HG03571 (cell line): ENCODE data around the gene MAT2B.

ENCODE experiments used
- ATAC-seq: cut with Tn5 transposase; IDR thresholded peaks from one replicate; pipeline ENCODE4 v1.9.1; 2021; ENCODE audit not compliant: unreplicated experiment

The MAT2B gene

GRCh38 chr5:163505368-163506094 is at the start of gene MAT2B:
Gene MAT2B, plus strand, starts transcription at chr5:163505619. Its CDS starts 68 bp downstream, at chr5:163505687.
- ATAC-seq = peak; percentile 91

DNA sequence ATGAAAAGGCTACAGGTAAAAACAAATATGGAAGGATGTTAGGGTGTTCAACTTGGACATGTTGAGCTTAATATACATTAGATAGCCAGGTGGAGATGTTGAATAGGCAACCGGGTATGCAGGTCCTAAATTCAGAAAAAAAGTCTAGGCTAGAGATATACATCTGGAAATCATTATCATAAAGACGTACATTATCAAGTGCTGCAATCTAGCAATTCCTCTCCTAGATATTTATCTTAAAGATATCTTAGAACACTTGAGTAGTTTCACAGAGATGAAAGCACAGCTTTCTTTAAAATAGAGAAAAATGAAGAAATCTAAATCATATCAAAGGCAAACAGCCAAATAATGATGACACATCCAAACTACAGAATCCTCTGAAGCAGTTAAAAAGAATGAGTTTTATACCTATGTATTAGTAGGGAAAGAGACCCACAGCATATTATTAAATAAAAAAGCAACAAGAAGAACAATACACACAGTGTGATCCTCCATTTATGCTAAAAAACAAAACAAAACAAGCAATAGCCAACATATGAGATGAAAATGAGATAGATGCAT is 49.3 kb upstream of the MAT2B start:
- no peak for ATAC-seq

GRCh38 chr5:163456840-163457239 is 48.6 kb upstream of the MAT2B start:
- no peak for ATAC-seq

GRCh38 chr5:163458778-163459385 is 46.5 kb upstream of the MAT2B start:
- no peak for ATAC-seq

DNA sequence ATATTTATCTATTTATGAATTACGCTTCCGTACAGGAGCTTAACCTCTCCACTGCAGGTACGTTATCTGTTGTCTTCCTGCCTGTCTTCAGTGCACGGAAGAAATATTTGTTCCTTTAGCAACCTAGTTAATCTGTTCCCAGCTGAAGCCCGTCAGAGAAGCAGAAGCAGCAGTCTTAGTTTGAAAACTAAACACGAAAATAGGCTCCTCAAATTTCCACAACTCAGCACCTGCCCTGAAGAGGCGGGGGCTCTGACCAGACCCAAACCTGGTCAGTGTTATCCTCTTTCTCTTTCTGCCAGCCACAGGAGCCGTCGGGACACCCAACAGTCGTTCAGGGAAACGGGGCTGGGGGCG is 46.0 kb upstream of the MAT2B start:
- ATAC-seq = peak; percentile 1

DNA sequence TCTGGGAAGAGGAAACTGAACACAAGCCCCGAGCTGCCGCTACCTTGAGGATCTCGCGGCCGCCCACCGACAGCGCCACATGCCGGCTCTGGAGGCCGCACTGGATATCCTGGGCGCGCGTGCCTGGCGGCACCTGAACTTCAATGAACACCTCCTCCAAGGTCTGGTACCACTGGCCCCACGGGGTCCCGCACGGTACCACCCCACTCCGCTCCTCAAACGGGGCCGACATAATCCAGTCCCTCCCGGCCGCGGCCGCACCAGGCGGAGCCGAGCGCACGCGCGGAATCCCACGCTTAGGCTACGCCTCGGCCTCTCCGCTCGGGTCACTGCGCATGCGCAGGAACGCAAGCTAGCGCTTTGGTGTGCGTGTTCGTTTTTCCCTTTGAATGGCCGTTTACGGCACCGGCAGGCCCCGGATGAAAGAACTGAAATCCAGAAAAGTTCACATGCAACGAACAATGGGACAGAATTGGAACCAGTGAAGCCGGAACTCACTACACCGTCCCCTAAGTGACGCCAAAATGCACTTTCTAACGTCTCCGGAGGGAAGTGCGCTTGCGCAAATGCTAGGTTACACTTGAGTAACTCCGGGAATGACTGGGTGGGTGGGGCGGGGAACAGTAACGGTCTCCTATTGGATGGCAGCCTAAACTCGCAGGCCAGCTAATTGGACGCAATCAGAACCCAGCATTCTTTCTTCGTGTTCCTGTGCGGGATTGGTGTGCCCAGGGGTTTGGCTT is 45.4 kb upstream of the MAT2B start, which contains the start of gene NUDCD2:
Gene NUDCD2, minus strand, starts transcription at position 284 of the 743 bp plus-strand sequence. Its CDS starts 52 bp downstream, at position 232.
- peak; percentile 84 for ATAC-seq

- no peak for ATAC-seq
Observed at GRCh38 chr5:163460562-163461171, 44.8 kb upstream of the MAT2B start, which contains the start of gene HMMR. Gene HMMR, plus strand, starts transcription at chr5:163460632. Its CDS starts 61 bp downstream, at chr5:163460693.

- ATAC-seq = no peak
Observed at GRCh38 chr5:163463063-163463435, 42.4 kb upstream of the MAT2B start.

GRCh38 chr5:163467682-163468081 is 37.7 kb upstream of the MAT2B start:
- ATAC-seq = no peak

DNA sequence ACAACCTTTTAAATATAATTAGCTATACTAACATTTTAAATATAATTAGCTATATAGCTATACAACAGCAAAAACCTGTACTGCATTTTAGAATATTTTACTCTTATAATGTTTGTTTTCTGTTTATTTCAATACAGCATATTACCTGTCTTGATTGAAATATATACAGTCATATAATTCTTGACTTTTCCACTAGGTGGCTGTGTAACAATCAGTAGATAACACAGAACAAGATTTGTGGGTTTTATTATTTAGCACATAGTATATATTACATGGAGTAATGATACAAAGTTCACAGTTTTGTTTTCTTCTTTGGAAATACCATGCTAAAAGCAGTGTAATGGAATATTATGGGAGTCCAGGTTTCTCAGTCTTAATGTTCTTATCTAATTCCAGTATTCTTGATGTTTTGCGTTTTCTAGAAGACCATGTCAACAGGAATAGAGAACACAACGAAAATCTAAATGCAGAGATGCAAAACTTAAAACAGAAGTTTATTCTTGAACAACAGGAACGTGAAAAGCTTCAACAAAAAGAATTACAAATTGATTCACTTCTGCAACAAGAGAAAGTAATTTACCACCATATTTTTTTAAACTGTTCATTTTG is 31.7 kb upstream of the MAT2B start:
- ATAC-seq = peak; percentile 84

DNA sequence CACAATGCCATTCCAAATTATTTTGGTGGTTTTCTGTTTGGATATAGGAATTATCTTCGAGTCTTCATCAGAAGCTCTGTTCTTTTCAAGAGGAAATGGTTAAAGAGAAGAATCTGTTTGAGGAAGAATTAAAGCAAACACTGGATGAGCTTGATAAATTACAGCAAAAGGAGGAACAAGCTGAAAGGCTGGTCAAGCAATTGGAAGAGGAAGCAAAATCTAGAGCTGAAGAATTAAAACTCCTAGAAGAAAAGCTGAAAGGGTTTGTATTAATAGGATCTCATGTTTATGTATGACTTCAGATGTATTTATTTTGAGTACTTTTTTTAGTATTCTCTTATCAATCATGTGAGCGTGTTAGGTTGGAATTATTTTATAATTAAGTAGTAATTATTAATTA is 30.0 kb upstream of the MAT2B start:
- ATAC-seq = no peak

DNA sequence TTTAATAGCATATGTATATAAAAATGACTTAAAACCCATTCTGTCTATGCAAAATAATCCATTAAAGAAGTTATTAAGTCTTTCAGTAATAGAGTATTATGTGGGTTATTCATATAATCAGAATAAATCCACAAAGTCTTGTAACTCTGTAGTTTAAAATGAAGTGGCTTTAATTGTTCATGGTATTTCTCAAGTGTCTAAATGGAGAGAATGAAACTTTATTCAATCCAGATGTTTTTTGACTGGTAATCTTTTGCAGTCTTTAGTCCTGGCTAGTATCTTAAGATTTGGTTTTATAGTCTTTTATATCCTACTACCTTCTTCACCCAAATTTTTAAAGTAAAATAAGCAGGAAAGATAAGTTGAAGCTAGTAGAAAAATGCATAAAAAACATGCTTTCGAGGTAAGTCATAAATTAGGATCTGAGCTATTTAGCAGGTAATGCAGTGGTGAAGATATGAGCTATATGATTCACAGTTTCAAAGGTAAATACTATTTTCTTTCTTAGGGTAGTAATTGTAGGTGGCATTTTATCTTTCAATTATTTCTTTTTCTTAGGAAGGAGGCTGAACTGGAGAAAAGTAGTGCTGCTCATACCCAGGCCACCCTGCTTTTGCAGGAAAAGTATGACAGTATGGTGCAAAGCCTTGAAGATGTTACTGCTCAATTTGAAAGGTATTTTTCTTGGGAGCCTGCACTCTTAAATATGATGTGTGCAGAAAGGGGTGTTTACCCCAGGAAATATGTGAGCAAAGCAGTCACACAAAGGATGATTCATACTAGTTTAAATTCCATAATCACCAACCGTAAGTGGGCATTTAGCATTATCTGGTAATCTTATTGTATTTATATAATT is 27.1 kb upstream of the MAT2B start:
- no peak for ATAC-seq

GRCh38 chr5:163478982-163479271 is 26.5 kb upstream of the MAT2B start:
- no peak for ATAC-seq

DNA sequence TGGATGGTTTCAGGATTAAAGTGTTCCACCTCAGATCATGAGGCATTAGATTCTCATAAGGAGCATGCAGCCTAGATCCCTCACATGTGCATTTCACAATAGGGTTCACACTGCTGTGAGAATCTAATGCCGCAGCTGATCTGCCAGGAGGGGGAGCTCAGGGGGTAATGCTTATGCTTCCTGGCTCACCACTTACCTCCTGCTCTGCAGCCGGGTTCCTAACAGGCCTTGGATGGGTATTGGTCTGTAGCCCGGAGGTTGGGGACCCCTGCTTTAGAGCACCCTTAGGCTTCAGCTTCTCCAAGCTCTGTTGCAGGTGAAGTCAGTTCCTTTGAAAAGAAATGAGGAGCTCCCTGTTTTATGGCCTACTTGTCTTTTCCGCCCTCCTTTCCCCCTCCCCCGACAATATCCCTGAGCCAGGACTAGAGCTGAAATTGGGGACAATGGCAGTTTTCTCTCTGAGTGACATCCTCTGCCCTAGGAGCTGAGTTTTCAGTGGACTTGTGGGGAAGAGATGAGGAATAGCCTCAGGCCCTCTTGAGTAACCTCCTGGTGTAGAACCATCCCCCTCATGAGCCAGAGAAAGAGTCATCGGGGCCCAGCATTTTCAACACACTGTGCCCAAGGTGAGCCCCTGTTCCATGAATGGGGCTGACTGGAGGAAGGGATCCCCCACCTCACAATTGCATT is 16.2 kb upstream of the MAT2B start:
- no peak for ATAC-seq

- ATAC-seq = no peak
Observed at GRCh38 chr5:163489745-163490075, 15.7 kb upstream of the MAT2B start.

DNA sequence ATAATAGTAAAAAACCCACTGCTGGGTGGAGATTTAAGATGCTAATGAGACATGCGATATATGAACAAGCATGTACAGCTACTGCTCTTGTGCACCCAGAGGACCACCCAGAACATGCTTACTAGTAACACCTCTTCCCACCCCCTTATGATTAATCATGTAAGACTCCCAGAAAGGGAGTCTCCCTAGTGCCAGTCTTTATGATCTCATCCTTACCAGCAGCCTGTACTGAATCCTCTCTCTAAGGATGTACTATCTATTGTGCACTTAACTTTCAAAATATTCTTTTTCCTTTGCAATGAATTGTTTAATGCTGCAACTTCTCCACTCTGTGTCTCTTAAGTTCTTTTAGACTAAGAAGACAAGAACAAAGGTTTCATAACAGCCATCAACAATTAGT is 9.1 kb upstream of the MAT2B start:
- no peak for ATAC-seq

DNA sequence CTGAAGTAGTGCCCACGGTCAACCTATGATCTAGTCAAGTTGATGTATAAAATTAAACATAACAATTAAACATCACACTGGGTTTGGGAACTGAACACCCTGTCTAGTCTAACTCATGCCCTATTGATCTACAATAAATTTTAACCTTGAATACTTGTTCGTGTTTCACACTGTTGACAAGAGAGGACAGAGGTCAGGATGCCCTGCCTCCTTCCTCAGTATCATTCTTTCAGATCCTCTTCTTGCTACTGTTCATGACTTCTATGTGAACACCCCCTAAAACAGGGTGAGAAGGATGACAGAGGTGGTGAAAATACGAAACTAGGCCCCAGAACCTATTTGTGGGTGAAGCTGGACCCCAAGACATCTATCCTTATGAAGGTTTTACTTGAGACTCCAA is 8.1 kb upstream of the MAT2B start:
- ATAC-seq = no peak

GRCh38 chr5:163498886-163499285 is 6.5 kb upstream of the MAT2B start:
- no peak for ATAC-seq

- ATAC-seq = no peak
Observed at GRCh38 chr5:163502521-163502920, 2.9 kb upstream of the MAT2B start.
